NCI-H2196 (cell line): ENCODE measurements around the gene PPP1R3C.
A peak's percentile ranks its signal among the peaks of the same experiment; 100 is the strongest.

Source experiments
- DNase-seq: peaks from one replicate; lab custom pipeline; 2025; ENCODE audit not compliant: unreplicated experiment; lab: John Stamatoyannopoulos, UW

The PPP1R3C gene

GRCh38 chr10:91632671-91633550, at the start of gene PPP1R3C:
Gene PPP1R3C (minus strand): TSS chr10:91633071. CDS start chr10:91632969, 102 bp downstream.
- DNase-seq = peak; percentile 76

- peak; percentile 2 for DNase-seq
These were observed 48.7 kb upstream of the PPP1R3C start for GRCh38 chr10:91681361-91682276.

- DNase-seq = no peak
These were observed 47.6 kb upstream of the PPP1R3C start for GRCh38 chr10:91680487-91680886.

GRCh38 chr10:91679296-91679695, 46.4 kb upstream of the PPP1R3C start:
- no peak for DNase-seq

GRCh38 chr10:91677911-91678310, 45.0 kb upstream of the PPP1R3C start:
- DNase-seq = no peak

- DNase-seq = peak; percentile 34
These were observed 39.2 kb upstream of the PPP1R3C start for GRCh38 chr10:91672021-91672608.

- DNase-seq = no peak
These were observed 36.0 kb upstream of the PPP1R3C start for GRCh38 chr10:91668913-91669312.

GRCh38 chr10:91665842-91666241, 33.0 kb upstream of the PPP1R3C start:
- no peak for DNase-seq

- no peak for DNase-seq
These were observed 31.6 kb upstream of the PPP1R3C start for GRCh38 chr10:91664426-91664825.

- no peak for DNase-seq
These were observed 30.1 kb upstream of the PPP1R3C start for GRCh38 chr10:91662993-91663392.

- DNase-seq = no peak
These were observed 20.5 kb upstream of the PPP1R3C start for GRCh38 chr10:91653219-91653870.

GRCh38 chr10:91652364-91652763, 19.5 kb upstream of the PPP1R3C start:
- DNase-seq = peak; percentile 6

GRCh38 chr10:91643700-91644099, 10.8 kb upstream of the PPP1R3C start:
- no peak for DNase-seq

GRCh38 chr10:91642831-91643692, 10.2 kb upstream of the PPP1R3C start:
- DNase-seq = no peak

GRCh38 chr10:91636892-91637291, 4.0 kb upstream of the PPP1R3C start:
- no peak for DNase-seq

- peak; percentile 27 for DNase-seq
These were observed 2.8 kb upstream of the PPP1R3C start for GRCh38 chr10:91635401-91636400.

- DNase-seq = no peak
These were observed 2.0 kb upstream of the PPP1R3C start for GRCh38 chr10:91634898-91635297.

GRCh38 chr10:91634246-91634645, 1.4 kb upstream of the PPP1R3C start:
- DNase-seq = no peak

GRCh38 chr10:91630625-91631024, 2.2 kb downstream of the PPP1R3C start:
- no peak for DNase-seq
